CD14-positive monocyte (primary cell): ENCODE results near the gene KLHL13. TPM values are rescaled to one million over a fixed set of nuclear protein-coding genes. Genes with fewer than 3 reads are reported as not detected.

Source experiments
- DNase-seq, 3 donors: peaks; one replicate each; pipeline ENCODE4 v3.0.0-alpha.2; 2011 to 2022
- H2AFZ ChIP-seq: 2 replicates; pipeline ENCODE4 v1.6.0; 2012; ENCODE audit warnings: mild to moderate bottlenecking, low read depth, low read length, inconsistent platforms; ENCODE audit not compliant: insufficient read depth, poor library complexity, severe bottlenecking
- H3K27ac ChIP-seq, 2 donors: 1 replicate in 1 of 2; 2 replicates in 1 of 2; pipeline ENCODE4 v1.5.1; 2012 to 2013; ENCODE audit warnings: low read length in 2 of 2, control low read depth in 1 of 2, inconsistent platforms in 1 of 2, low read depth in 1 of 2, mild to moderate bottlenecking in 1 of 2
- H3K27me3 ChIP-seq, 2 donors: one replicate each; pipeline versions ENCODE4 v1.6.0 to v1.6.1; 2011 to 2013; ENCODE audit warnings: low read length in 2 of 2; ENCODE audit not compliant: control insufficient read depth in 2 of 2, insufficient read depth in 2 of 2
- H3K36me3 ChIP-seq, 2 donors: replicated peaks in 1 of 2; 1 replicate in 1 of 2; 2 replicates in 1 of 2; pipeline versions ENCODE4 v1.5.1 to v1.6.1; 2012 to 2013; ENCODE audit warnings: low read length in 2 of 2, control low read depth in 1 of 2, inconsistent platforms in 1 of 2, mild to moderate bottlenecking in 1 of 2; ENCODE audit not compliant: insufficient read depth in 2 of 2, control insufficient read depth in 1 of 2
- H3K4me1 ChIP-seq, 2 donors: 1 replicate in 1 of 2; 2 replicates in 1 of 2; pipeline versions ENCODE4 v1.5.1 to v1.6.1; 2012 to 2013; ENCODE audit warnings: low read length in 2 of 2, control low read depth in 1 of 2, inconsistent platforms in 1 of 2, mild to moderate bottlenecking in 1 of 2, moderate library complexity in 1 of 2; ENCODE audit not compliant: insufficient read depth in 2 of 2, control insufficient read depth in 1 of 2
- H3K4me2 ChIP-seq: replicated peaks from 2 replicates; pipeline ENCODE3; 2012; ENCODE audit warnings: low read length, moderate library complexity, mild to moderate bottlenecking; ENCODE audit not compliant: poor library complexity, severe bottlenecking; ENCODE audit errors: extremely low read depth
- H3K4me3 ChIP-seq, 3 experiments: fragments of 200-600 bp in 1 of 3; sonication (generic) in 1 of 3; replicated peaks in 1 of 3; 1 replicate in 2 of 3; 2 replicates in 1 of 3; pipeline ENCODE4 v1.5.1; 2011 to 2013; ENCODE audit warnings: low read length in 3 of 3, mild to moderate bottlenecking in 3 of 3, control low read depth in 2 of 3, low read depth in 2 of 3, inconsistent platforms in 1 of 3, moderate library complexity in 1 of 3
- H3K79me2 ChIP-seq: 2 replicates; pipeline ENCODE4 v1.6.0; 2012; ENCODE audit warnings: mild to moderate bottlenecking, control low read depth, inconsistent platforms, low read length, moderate library complexity; ENCODE audit not compliant: insufficient read depth
- H3K9ac ChIP-seq: 2 replicates; pipeline ENCODE4 v1.6.0; 2017; ENCODE audit warnings: low read length, mild to moderate bottlenecking; ENCODE audit not compliant: insufficient read depth, poor library complexity, severe bottlenecking
- H3K9me3 ChIP-seq, 2 donors: replicated peaks in 1 of 2; 1 replicate in 1 of 2; 2 replicates in 1 of 2; pipeline versions ENCODE4 v1.5.1 to v1.6.1; 2012 to 2013; ENCODE audit warnings: low read length in 2 of 2, control low read depth in 1 of 2; ENCODE audit not compliant: control insufficient read depth in 1 of 2, insufficient read depth in 1 of 2
- H4K20me1 ChIP-seq: 2 replicates; pipeline ENCODE4 v1.6.0; 2012; ENCODE audit warnings: mild to moderate bottlenecking, low read length, control low read depth, moderate library complexity; ENCODE audit not compliant: insufficient read depth
- H3K27ac Mint-ChIP-seq, 7 donors: one replicate each; pipeline ENCODE4 v1.8.0; 2020; ENCODE audit warnings: mild to moderate bottlenecking in 7 of 7, mixed read lengths in 7 of 7, moderate library complexity in 6 of 7, inconsistent platforms in 2 of 7
- H3K27me3 Mint-ChIP-seq, 3 donors: one replicate each; pipeline ENCODE4 v1.8.0; 2021 to 2022; ENCODE audit warnings: low read depth in 3 of 3, mild to moderate bottlenecking in 3 of 3, mixed read lengths in 3 of 3, moderate library complexity in 3 of 3, inconsistent platforms in 1 of 3
- H3K36me3 Mint-ChIP-seq, 2 donors: one replicate each; pipeline ENCODE4 v1.8.0; 2020; ENCODE audit warnings: mixed read lengths in 2 of 2, inconsistent platforms in 1 of 2, mild to moderate bottlenecking in 1 of 2
- H3K4me1 Mint-ChIP-seq: one replicate; pipeline ENCODE4 v1.8.0; 2020; ENCODE audit warnings: mild to moderate bottlenecking, mixed read lengths
- H3K4me3 Mint-ChIP-seq, 2 donors: one replicate each; pipeline ENCODE4 v1.8.0; 2020; ENCODE audit warnings: mild to moderate bottlenecking in 2 of 2, mixed read lengths in 2 of 2, moderate library complexity in 1 of 2
- H3K9me3 Mint-ChIP-seq, 7 donors: one replicate each; pipeline ENCODE4 v1.8.0; 2020 to 2022; ENCODE audit warnings: mixed read lengths in 7 of 7, mild to moderate bottlenecking in 6 of 7, moderate library complexity in 6 of 7, inconsistent platforms in 2 of 7
- WGBS: methylation state at CpG from one replicate; pipeline ENCODE4 v1.1.5; 2013; ENCODE audit warnings: missing lambda C conversion rate; ENCODE audit not compliant: insufficient coverage; 5-methylcytosine and 5-hydroxymethylcytosine counted together
- intact Hi-C, 2 donors: fragments of 100-400 bp; cut with micrococcal nuclease; formaldehyde crosslinking; loops; one replicate each; pipeline versions ENCODE4 v1.15.0 to v1.15.1; 2023
- polyA plus RNA-seq, 3 donors: library from polyadenylated mRNA; depleted of rRNA in 1 of 3; unstranded in 2 of 3; stranded (reverse) in 1 of 3; fragments of 300-500 nt in 2 of 3; fragments of >200 nt in 1 of 3; fragmentation: Illumina TruSeq in 2 of 3; gene quantifications; 1 replicate in 2 of 3; 2 replicates in 1 of 3; pipeline ENCODE4 v1.2.3, GENCODE V29; 2012 to 2021
- TF ChIP-seq, protein P1 (sequence below): fragments of 200-600 bp; IDR thresholded peaks from one replicate; pipeline ENCODE4 v1.8.0; 2022; ENCODE audit warnings: antibody characterized with exemption, mild to moderate bottlenecking

The KLHL13 gene
- polyA plus RNA-seq, 3 donors: 0.05 to 0.41 (median 0.10) TPM

DNA sequence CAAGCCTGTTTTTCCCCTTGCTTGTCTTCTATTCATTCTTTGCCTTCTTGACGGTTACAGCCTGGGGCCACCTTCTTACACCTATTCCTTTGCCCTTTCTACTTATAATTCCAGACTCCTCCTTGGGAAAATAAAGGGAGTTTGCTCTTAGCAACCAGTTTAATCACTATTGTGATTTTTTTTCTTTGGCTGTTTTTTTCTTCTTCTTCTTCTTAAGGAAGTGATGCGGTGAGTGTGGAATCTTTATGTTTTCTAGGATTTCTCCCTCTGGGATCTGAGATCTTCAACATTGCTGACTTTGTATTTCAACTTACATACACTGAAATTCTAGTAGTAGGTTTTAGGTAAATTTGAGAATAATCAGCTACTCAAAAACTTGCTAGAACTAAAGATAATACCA is 1.1 kb upstream of the KLHL13 start:
- peaks cover 12% of the 10 kb centered on the region for H3K4me1 Mint-ChIP-seq
- intact Hi-C loops: no loop called here
- WGBS: no CpG with 5 or more reads among the region's 2 CpGs
- no peak overlapping the region for H3K9ac ChIP-seq
- no peaks in the 10 kb centered on the region for H4K20me1 ChIP-seq
- peak overlapping the region; percentile 66 for H3K4me2 ChIP-seq
- no peak overlapping the region for H3K27ac Mint-ChIP-seq
- no peak overlapping the region for H3K27ac ChIP-seq
- H2AFZ ChIP-seq: no peak overlapping the region
- peaks cover 5 to 15% (median 9%) of the 10 kb centered on the region in 3 donors for H3K27me3 Mint-ChIP-seq
- H3K9me3 ChIP-seq: no peaks in the 10 kb centered on the region
- no peaks in the 10 kb centered on the region for H3K79me2 ChIP-seq
- H3K4me3 Mint-ChIP-seq: peak overlapping the region in 1 of 2 donors; percentile 13
- H3K4me3 ChIP-seq: peak overlapping the region in 1 of 3 experiments; percentile 75
- H3K36me3 Mint-ChIP-seq: peaks cover 0 to 3% of the 10 kb centered on the region in 2 donors
- TF ChIP-seq, protein P1, sequence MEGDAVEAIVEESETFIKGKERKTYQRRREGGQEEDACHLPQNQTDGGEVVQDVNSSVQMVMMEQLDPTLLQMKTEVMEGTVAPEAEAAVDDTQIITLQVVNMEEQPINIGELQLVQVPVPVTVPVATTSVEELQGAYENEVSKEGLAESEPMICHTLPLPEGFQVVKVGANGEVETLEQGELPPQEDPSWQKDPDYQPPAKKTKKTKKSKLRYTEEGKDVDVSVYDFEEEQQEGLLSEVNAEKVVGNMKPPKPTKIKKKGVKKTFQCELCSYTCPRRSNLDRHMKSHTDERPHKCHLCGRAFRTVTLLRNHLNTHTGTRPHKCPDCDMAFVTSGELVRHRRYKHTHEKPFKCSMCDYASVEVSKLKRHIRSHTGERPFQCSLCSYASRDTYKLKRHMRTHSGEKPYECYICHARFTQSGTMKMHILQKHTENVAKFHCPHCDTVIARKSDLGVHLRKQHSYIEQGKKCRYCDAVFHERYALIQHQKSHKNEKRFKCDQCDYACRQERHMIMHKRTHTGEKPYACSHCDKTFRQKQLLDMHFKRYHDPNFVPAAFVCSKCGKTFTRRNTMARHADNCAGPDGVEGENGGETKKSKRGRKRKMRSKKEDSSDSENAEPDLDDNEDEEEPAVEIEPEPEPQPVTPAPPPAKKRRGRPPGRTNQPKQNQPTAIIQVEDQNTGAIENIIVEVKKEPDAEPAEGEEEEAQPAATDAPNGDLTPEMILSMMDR: no peak
- H3K36me3 ChIP-seq: no peaks in the 10 kb centered on the region
- peaks cover 0 to 2% (median 0%) of the 10 kb centered on the region in 7 donors for H3K9me3 Mint-ChIP-seq
- peaks cover 0 to 4% of the 10 kb centered on the region in 2 donors for H3K27me3 ChIP-seq
- H3K4me1 ChIP-seq: peaks cover 0 to 8% of the 10 kb centered on the region in 2 donors
- DNase-seq: no peak

DNA sequence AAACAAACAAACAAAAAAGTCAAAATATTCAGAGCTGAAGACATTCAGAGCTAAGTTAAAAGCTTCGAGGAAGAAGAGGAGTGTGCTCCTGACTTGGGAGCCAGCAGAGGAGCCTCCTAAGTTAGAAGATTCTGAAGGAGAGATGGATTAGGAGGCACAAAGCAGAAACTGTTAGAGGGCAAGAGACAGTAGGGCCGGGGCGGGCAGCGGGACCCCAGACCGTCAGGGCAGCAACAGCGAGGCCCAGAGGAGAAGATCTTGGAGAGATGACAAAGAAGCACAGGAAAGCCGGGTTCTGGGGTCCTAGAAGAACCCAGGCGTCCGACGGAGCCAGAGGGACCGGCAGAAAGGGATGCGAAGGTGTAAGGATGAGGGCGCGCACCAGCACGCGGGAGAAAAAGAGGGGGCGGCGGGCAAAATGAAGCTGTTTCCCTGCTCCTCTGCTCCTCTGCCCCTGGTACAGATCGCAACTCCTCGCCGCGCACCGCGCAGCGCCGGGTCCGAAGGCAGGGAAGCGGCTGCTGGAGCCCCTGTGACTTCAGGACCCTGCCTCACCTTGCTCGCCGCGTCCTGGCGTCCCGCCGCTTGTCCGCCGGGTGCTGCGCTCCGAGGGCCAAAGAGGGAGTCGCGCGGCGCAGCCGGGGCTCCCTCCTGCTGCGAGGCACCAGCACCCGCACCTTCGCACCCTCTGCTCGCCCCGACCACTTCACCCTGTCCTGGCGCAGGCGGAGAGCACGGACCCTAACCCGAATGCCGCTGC is 477 bp downstream of the KLHL13 start:
- H3K27me3 Mint-ChIP-seq: peaks cover 5 to 15% (median 9%) of the 10 kb centered on the region in 3 donors
- under 1% methylated on average over 33 of the region's 53 CpGs for WGBS
- peaks cover 12% of the 10 kb centered on the region for H3K4me1 Mint-ChIP-seq
- H3K36me3 Mint-ChIP-seq: peaks cover 0 to 3% of the 10 kb centered on the region in 2 donors
- H3K27ac Mint-ChIP-seq: peak overlapping the region in 2 of 7 donors; percentile 8 to 63
- Histone ChIP-seq H3K4me3 (peak overlapping the region; percentile 65 to 75 (median 65)), H3K9ac (peak overlapping the region; percentile 49), H3K9me3 (no peaks in the 10 kb centered on the region), H3K27ac (no peak overlapping the region), H4K20me1 (no peaks in the 10 kb centered on the region), H2AFZ (peak overlapping the region; percentile 77), H3K4me1 (peaks cover 0 to 8% of the 10 kb centered on the region in 2 donors), H3K36me3 (no peaks in the 10 kb centered on the region), H3K4me2 (peak overlapping the region; percentile 66), H3K27me3 (peaks cover 0 to 4% of the 10 kb centered on the region in 2 donors), H3K79me2 (no peaks in the 10 kb centered on the region)
- intact Hi-C loops: no loop called here
- peak overlapping the region; percentile 84 to 93 for H3K4me3 Mint-ChIP-seq
- TF ChIP-seq, protein P1: no peak
- no peak for DNase-seq
- H3K9me3 Mint-ChIP-seq: peaks cover 0 to 3% (median 0%) of the 10 kb centered on the region in 7 donors
